ENCODE measurements around the gene CDK18. TPM values are rescaled to one million over a fixed set of nuclear protein-coding genes. Genes with fewer than 3 reads are reported as not detected.

Gene CDK18
- total and polyA plus RNA-seq, 4 donors = 9.7 to 21.0 (median 15.0) TPM

DNA sequence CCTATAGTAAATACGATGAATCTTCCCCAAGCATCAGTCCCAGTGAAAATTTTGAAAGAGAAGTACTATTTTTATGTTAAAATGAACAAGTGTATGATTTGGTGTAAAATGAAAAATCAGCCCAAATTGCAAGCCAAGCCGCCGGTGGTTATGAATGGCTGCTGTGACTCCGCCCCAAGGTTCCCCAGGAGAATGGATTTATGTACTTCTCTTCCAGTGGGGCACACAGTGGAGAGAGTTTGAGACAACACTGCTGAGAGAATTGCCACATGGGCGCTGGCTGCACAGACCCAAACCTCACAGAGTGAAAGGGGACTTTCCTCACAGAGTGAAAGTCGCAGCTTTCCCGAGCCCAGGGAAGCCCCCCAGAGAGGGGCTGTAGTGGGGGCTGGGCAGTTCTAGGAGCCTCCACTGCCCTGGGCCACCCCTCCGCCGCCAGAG, 24.0 kb downstream of the CDK18 start:
- Histone ChIP-seq H3K36me3 (ENCODE audit: control insufficient read depth in 4 of 4, insufficient read depth in 4 of 4, low read length in 4 of 4) (peaks cover 0 to 9% (median 5%) of the 10 kb centered on the region in 4 donors), H3K27me3 (ENCODE audit: control insufficient read depth in 3 of 3, insufficient read depth in 3 of 3, low read length in 2 of 3) (no peaks in the 10 kb centered on the region), H3K9ac (ENCODE audit: insufficient read depth in 1 of 2, low read length in 2 of 2) (no peak overlapping the region), H3K4me3 (no peak overlapping the region), H3K27ac (ENCODE audit: low read depth in 1 of 2, low read length in 1 of 2) (no peak overlapping the region), H3K4me1 (ENCODE audit: control insufficient read depth in 5 of 5, insufficient read depth in 5 of 5, low read length in 5 of 5) (peaks cover 0 to 10% (median 0%) of the 10 kb centered on the region in 5 donors), H3K9me3 (ENCODE audit: control insufficient read depth in 4 of 4, insufficient read depth in 3 of 4, low read length in 3 of 4) (no peaks in the 10 kb centered on the region)
- 65 to 68% methylated on average over 9 of the region's 9 CpGs for WGBS, 2 donors
- ATAC-seq (ENCODE audit: insufficient read depth, low FRiP score) = no peak
- DNase-seq = no peak
- TF ChIP-seq, protein P1, sequence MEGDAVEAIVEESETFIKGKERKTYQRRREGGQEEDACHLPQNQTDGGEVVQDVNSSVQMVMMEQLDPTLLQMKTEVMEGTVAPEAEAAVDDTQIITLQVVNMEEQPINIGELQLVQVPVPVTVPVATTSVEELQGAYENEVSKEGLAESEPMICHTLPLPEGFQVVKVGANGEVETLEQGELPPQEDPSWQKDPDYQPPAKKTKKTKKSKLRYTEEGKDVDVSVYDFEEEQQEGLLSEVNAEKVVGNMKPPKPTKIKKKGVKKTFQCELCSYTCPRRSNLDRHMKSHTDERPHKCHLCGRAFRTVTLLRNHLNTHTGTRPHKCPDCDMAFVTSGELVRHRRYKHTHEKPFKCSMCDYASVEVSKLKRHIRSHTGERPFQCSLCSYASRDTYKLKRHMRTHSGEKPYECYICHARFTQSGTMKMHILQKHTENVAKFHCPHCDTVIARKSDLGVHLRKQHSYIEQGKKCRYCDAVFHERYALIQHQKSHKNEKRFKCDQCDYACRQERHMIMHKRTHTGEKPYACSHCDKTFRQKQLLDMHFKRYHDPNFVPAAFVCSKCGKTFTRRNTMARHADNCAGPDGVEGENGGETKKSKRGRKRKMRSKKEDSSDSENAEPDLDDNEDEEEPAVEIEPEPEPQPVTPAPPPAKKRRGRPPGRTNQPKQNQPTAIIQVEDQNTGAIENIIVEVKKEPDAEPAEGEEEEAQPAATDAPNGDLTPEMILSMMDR (IDR thresholded peaks at IDR 0.05; ENCODE audit: control extremely low read depth, extremely low read depth) = no peak

DNA sequence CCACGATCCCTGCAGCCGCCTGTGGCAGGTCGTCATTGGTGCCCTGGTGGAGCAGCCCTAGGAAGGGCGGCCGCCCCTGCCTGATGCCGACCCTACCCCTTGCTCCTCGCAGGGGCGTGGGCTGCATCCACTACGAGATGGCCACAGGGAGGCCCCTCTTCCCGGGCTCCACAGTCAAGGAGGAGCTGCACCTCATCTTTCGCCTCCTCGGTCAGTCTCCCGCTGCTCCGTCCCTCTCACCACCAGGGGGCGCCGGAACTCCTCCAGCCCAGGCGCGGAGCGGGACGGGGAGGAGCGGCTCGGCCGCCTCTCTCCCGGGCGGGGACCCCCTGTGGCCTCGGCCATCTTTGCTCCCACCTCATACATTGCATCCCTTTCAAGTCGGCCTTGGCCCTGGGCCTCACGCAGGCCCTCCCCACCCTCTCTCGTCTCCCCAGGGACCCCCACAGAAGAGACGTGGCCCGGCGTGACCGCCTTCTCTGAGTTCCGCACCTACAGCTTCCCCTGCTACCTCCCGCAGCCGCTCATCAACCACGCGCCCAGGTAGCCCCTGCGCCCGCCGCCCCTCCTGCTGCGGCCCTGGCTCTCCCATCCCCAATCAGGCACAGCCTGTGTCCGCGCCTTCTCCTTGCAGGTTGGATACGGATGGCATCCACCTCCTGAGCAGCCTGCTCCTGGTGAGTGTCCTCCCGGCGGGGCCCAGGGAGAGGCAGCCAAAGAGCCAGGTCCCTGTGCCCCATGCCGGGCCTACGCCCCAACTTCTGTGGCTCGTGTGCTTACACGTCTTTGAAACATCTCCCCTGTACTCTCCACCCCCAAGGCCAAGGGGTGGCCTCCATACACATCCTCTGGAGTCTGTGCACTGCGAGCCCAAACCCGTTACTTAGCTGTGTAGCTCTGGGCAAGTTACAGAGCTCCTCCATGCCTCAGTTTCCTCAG, 24.7 kb downstream of the CDK18 start:
- Histone ChIP-seq H3K27me3 (ENCODE audit: control insufficient read depth in 3 of 3, insufficient read depth in 3 of 3, low read length in 2 of 3) (no peaks in the 10 kb centered on the region), H3K36me3 (ENCODE audit: control insufficient read depth in 4 of 4, insufficient read depth in 4 of 4, low read length in 4 of 4) (peaks cover 0 to 8% (median 3%) of the 10 kb centered on the region in 4 donors), H3K27ac (ENCODE audit: low read depth in 1 of 2, low read length in 1 of 2) (peak overlapping the region in 1 of 2 donors; percentile 7), H3K4me1 (ENCODE audit: control insufficient read depth in 5 of 5, insufficient read depth in 5 of 5, low read length in 5 of 5) (peaks cover 0 to 10% (median 0%) of the 10 kb centered on the region in 5 donors), H3K4me3 (no peak overlapping the region), H3K9ac (ENCODE audit: insufficient read depth in 1 of 2, low read length in 2 of 2) (no peak overlapping the region), H3K9me3 (ENCODE audit: control insufficient read depth in 4 of 4, insufficient read depth in 3 of 4, low read length in 3 of 4) (no peaks in the 10 kb centered on the region)
- ATAC-seq (ENCODE audit: insufficient read depth, low FRiP score) (peak; percentile 77), DNase-seq (peak; percentile 82 to 86 (median 85))
- TF ChIP-seq, protein P1 (IDR thresholded peaks at IDR 0.05; ENCODE audit: control extremely low read depth, extremely low read depth) = peak; percentile 90
- 33 to 41% methylated on average over 51 to 53 of the region's 53 CpGs for WGBS, 2 donors

DNA sequence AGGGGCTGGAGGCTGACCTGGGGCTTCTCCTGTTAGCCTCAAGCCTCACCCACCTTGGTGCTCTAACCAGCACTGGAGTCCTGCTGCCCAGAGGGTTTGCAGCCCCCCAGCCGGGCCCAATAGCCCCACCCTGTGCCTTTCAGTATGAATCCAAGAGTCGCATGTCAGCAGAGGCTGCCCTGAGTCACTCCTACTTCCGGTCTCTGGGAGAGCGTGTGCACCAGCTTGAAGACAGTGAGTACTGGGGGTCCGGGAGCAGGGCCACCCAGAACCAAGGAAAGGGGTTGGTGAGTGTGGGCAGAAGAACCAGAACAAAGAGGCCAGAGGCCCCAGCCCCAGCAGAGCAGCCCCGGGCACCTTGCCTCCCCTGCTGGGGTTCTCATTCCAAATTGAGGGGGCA, 25.6 kb downstream of the CDK18 start:
- Histone ChIP-seq H3K9me3 (ENCODE audit: control insufficient read depth in 4 of 4, insufficient read depth in 3 of 4, low read length in 3 of 4) (no peaks in the 10 kb centered on the region), H3K9ac (ENCODE audit: insufficient read depth in 1 of 2, low read length in 2 of 2) (no peak overlapping the region), H3K27ac (ENCODE audit: low read depth in 1 of 2, low read length in 1 of 2) (no peak overlapping the region), H3K27me3 (ENCODE audit: control insufficient read depth in 3 of 3, insufficient read depth in 3 of 3, low read length in 2 of 3) (no peaks in the 10 kb centered on the region), H3K4me3 (no peak overlapping the region), H3K4me1 (ENCODE audit: control insufficient read depth in 5 of 5, insufficient read depth in 5 of 5, low read length in 5 of 5) (peaks cover 0 to 10% (median 0%) of the 10 kb centered on the region in 5 donors), H3K36me3 (ENCODE audit: control insufficient read depth in 4 of 4, insufficient read depth in 4 of 4, low read length in 4 of 4) (peaks cover 0 to 5% (median 2%) of the 10 kb centered on the region in 4 donors)
- DNase-seq (no peak), ATAC-seq (ENCODE audit: insufficient read depth, low FRiP score) (no peak)
- 62 to 77% methylated on average over 6 of the region's 6 CpGs for WGBS, 2 donors
- TF ChIP-seq, protein P1 (IDR thresholded peaks at IDR 0.05; ENCODE audit: control extremely low read depth, extremely low read depth) = no peak

All from lung (tissue), 12 donors.